ENCODE measurements around the gene ACADS. TPM values are rescaled to one million over a fixed set of nuclear protein-coding genes. Genes with fewer than 3 reads are reported as not detected.

Gene ACADS
- total and polyA plus RNA-seq, 2 of the 8 experiments (the other 6 are each of a cell fraction or from before 2014, with no cell fraction given): 4.9 to 7.5 TPM

DNA sequence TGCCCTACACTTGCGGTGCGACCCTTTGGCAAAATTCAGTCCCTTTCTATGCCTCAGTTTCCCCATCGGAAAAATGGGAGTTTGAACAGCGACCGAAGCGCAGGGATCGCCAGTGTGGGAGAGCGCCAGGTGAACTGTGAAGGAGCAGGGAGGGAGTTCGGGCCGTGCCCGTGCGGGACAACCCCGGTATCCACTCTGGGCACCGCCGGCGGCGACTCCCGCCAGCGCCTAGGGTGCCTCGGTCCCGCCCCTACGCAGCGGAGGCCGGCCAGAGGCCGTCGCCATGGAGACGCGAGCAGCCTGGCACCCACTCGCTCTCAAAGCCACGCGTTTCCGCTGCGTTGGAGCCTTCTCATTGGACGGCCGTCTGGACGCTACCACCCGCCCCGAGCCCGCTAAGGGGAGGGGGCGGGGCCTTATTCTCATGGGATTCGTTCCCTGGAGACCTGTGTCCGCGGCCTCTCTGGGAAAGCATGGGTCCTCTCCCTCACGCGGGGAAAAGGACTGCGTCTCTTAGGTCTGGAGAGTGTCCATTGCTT, 39.4 kb upstream of the ACADS start:
- CTCF ChIA-PET (ENCODE audit: partially characterized antibody): interaction anchor here (10.4 kb wide), 1 partner anchor 39 kb away, joined by 87 read pairs; no protein-coding TSS in a partner anchor
- TF ChIP-seq NANOG (IDR thresholded peaks at IDR 0.05; ENCODE audit: insufficient read depth, low read depth, low read length, poor library complexity, severe bottlenecking) (no peak), POLR2A (IDR thresholded peaks at IDR 0.05; ENCODE audit: control extremely low read depth in 1 of 2, low read depth in 2 of 2, low read length in 2 of 2) (peak; percentile 20 to 53), RFX5 (IDR thresholded peaks at IDR 0.05; ENCODE audit: borderline replicate concordance, low read depth, low read length) (no peak), ZNF274 (IDR thresholded peaks at IDR 0.05; ENCODE audit: borderline replicate concordance, extremely low read depth, low read length) (no peak), BCL11A (IDR thresholded peaks at IDR 0.05; ENCODE audit: low read depth in 2 of 2, low read length in 2 of 2) (no peak), RXRA (IDR thresholded peaks at IDR 0.05; ENCODE audit: insufficient read depth, low read depth, low read length) (no peak), TCF12 (IDR thresholded peaks at IDR 0.05; ENCODE audit: low read depth, low read length) (no peak), RNF2 (IDR thresholded peaks at IDR 0.05; ENCODE audit: borderline replicate concordance, low read depth, low read length, missing control alignments, poor library complexity, severe bottlenecking) (no peak), JUN (IDR thresholded peaks at IDR 0.05; ENCODE audit: low read depth, low read length) (no peak), SIRT6 (IDR thresholded peaks at IDR 0.05; ENCODE audit: low read length) (no peak)
- TF ChIP-seq, protein P1, sequence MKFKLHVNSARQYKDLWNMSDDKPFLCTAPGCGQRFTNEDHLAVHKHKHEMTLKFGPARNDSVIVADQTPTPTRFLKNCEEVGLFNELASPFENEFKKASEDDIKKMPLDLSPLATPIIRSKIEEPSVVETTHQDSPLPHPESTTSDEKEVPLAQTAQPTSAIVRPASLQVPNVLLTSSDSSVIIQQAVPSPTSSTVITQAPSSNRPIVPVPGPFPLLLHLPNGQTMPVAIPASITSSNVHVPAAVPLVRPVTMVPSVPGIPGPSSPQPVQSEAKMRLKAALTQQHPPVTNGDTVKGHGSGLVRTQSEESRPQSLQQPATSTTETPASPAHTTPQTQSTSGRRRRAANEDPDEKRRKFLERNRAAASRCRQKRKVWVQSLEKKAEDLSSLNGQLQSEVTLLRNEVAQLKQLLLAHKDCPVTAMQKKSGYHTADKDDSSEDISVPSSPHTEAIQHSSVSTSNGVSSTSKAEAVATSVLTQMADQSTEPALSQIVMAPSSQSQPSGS (IDR thresholded peaks at IDR 0.05; ENCODE audit: low read length): no peak

More for the DNA sequence above, 39.4 kb upstream of the ACADS start:
- Histone ChIP-seq H3K9ac (replicated peaks in 1 of 4; ENCODE audit: extremely low read depth in 1 of 4, low read depth in 3 of 4, low read length in 3 of 4) (peak overlapping the region; percentile 52 to 86 (median 83)), H3K23ac (ENCODE audit: insufficient read length) (no peak overlapping the region), H2BK5ac (ENCODE audit: low read depth, low read length) (peak overlapping the region; percentile 96), H3K18ac (ENCODE audit: extremely low read depth, low read length) (peak overlapping the region; percentile 97), H2BK120ac (replicated peaks; ENCODE audit: low read depth, low read length) (peak overlapping the region; percentile 55), H3K79me2 (ENCODE audit: control insufficient read depth in 1 of 2, insufficient read depth in 2 of 2, low read length in 2 of 2) (peaks cover 38 to 42% of the 10 kb centered on the region in 2 experiments), H3K4me1 (replicated peaks in 1 of 4; ENCODE audit: control insufficient read depth in 3 of 4, insufficient read depth in 4 of 4, low read length in 3 of 4) (peaks cover 2 to 15% (median 4%) of the 10 kb centered on the region in 4 experiments; a peak in 5 of 7 replicates), H3K36me3 (ENCODE audit: control insufficient read depth in 2 of 4, insufficient read depth in 4 of 4, low read length in 3 of 4) (no peaks in the 10 kb centered on the region), H3K27ac (ENCODE audit: low read depth, low read length) (peak overlapping the region; percentile 87), H3K4me3 (ENCODE audit: extremely low read depth in 1 of 4, insufficient read depth in 2 of 4, low read depth in 3 of 4, low read length in 4 of 4) (peak overlapping the region; percentile 74 to 93 (median 90)), H3K56ac (replicated peaks; ENCODE audit: insufficient read length, low read depth, low read length) (peak overlapping the region; percentile 95), H2BK12ac (ENCODE audit: low read depth, low read length) (no peak overlapping the region), H2BK20ac (ENCODE audit: low read length) (no peak overlapping the region), H3K79me1 (ENCODE audit: low read depth, low read length) (peaks cover 4% of the 10 kb centered on the region; the same call in 1 of the 2 replicates), H3K27me3 (replicated peaks in 1 of 4; ENCODE audit: control insufficient read depth in 3 of 4, extremely low read depth in 1 of 4, insufficient read depth in 3 of 4, low read length in 3 of 4) (no peaks in the 10 kb centered on the region), H4K20me1 (replicated peaks in 1 of 2; ENCODE audit: control insufficient read depth in 1 of 2, insufficient read depth in 2 of 2, low read length in 2 of 2) (peaks cover 12 to 15% of the 10 kb centered on the region in 2 experiments), H2AK5ac (ENCODE audit: low read depth, low read length) (no peak overlapping the region), H2AFZ (ENCODE audit: low read length) (peak overlapping the region; percentile 93), H4K8ac (ENCODE audit: extremely low read depth, insufficient read depth, low read length) (peak overlapping the region; percentile 97), H2BK15ac (ENCODE audit: low read length) (no peak overlapping the region), H4K5ac (ENCODE audit: insufficient read length, low read depth, low read length) (peak overlapping the region; percentile 98), H3K14ac (ENCODE audit: insufficient read length) (no peak overlapping the region), H3K4ac (replicated peaks; ENCODE audit: insufficient read length, low read depth, low read length) (peak overlapping the region; percentile 24), H4K91ac (replicated peaks; ENCODE audit: insufficient read length, low read length) (peak overlapping the region; percentile 99), H3K4me2 (ENCODE audit: insufficient read depth in 1 of 2, low read depth in 2 of 2, low read length in 2 of 2) (peak overlapping the region; percentile 72 to 82), H3K23me2 (ENCODE audit: low read depth, low read length) (peaks cover 16% of the 10 kb centered on the region), H3K9me3 (ENCODE audit: insufficient read depth in 2 of 2, low read depth in 1 of 2, low read length in 1 of 2) (no peaks in the 10 kb centered on the region)
- POLR2A ChIA-PET (ENCODE audit: partially characterized antibody): interaction anchor here (0.9 to 2.5 kb wide), 6 partner anchors 18 to 157 kb away, joined by 3 to 15 read pairs (median 6); partner anchors contain the start of genes COQ5 and POP5
- FAIRE-seq (no peak), DNase-seq (ENCODE audit: low read depth in 1 of 2, low spot score in 2 of 2) (peak; percentile 90 to 95)
- 2% methylated on average over 31 of the region's 46 CpGs; no CpG with 5 or more reads in 1 of the 2 experiments for WGBS, 2 experiments (ENCODE audit: extremely low coverage in 1 of 2, insufficient coverage in 1 of 2, insufficient read length in 1 of 2, insufficient replicate concordance in 2 of 2, low coverage in 1 of 2, low lambda C conversion rate in 2 of 2, missing lambda C conversion rate in 1 of 2)
